Activated naive CD4-positive, alpha-beta T cell treated with anti-CD3 and anti-CD28 coated beads, Interleukin-2, amount 10 ng/mL, durations not matched to agents 7 days and 5 days (primary cell): ENCODE measurements around the gene CNTNAP3B.
"Not testable (repeated sequence)": the region's sequence is repeated elsewhere in the genome, so short reads cannot be mapped to it uniquely, and the experiment has no call there.

Experiments
- CTCF ChIA-PET: fragments of 350-600 bp; sonication (Branson Sonifier 250); formaldehyde crosslinking; loops from one replicate; lab custom pipeline; 2021; ENCODE audit warnings: antibody characterized with exemption; lab: Charles Lee
- DNase-seq: peaks from one replicate; pipeline ENCODE4 v3.0.0-alpha.2; 2020
- H3K27ac Mint-ChIP-seq: one replicate; pipeline ENCODE4 v1.8.0; 2021; ENCODE audit warnings: mild to moderate bottlenecking, moderate library complexity, mixed read lengths
- H3K27me3 Mint-ChIP-seq: one replicate; pipeline ENCODE4 v1.8.0; 2021; ENCODE audit warnings: mild to moderate bottlenecking, mixed read lengths
- H3K36me3 Mint-ChIP-seq: one replicate; pipeline ENCODE4 v1.8.0; 2021; ENCODE audit warnings: mixed read lengths
- H3K4me1 Mint-ChIP-seq: one replicate; pipeline ENCODE4 v1.8.0; 2021; ENCODE audit warnings: mixed read lengths
- H3K4me3 Mint-ChIP-seq: one replicate; pipeline ENCODE4 v1.8.0; 2021; ENCODE audit warnings: mild to moderate bottlenecking, moderate library complexity, mixed read lengths
- H3K9me3 Mint-ChIP-seq: one replicate; pipeline ENCODE4 v1.8.0; 2021; ENCODE audit warnings: mixed read lengths

CNTNAP3B gene

DNA sequence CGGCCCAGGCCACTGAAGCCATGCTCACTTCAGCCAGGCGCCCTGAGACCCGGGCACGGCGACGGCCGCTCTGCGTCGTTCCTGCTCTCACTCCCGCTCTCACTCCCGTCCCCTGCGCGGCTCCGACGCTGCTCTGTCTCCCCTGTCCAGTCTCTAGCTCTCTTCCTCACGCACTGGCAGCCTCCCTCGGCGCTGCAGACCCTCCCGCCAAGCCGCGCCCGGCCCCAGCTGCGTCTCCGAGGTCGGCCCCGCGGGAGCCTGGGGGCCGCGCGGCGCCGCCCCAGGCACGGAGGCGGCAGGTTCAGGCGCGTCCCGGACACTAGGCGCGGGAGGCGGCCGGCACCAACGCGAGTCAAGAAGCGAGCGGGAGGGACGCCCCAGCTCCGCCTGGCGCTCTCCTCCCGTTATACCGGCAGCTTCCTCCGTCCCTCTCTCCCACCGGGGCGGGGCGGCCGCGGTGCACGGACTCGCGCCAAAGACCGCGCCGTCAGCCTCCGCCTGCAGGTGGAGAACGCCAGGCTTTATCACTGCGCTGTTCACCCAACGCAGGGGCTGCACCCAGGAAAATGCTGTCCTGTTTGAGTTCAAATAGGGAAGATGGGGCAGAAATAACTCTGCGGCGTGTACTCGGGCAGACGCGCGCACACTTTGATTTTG lies at the start of gene CNTNAP3B:
CNTNAP3B (minus strand) TSS at position 354 of the 657 bp plus-strand sequence; CDS start at position 22, 332 bp downstream.
- H3K4me1 Mint-ChIP-seq, H3K27ac Mint-ChIP-seq, H3K36me3 Mint-ChIP-seq, DNase-seq, CTCF ChIA-PET, H3K27me3 Mint-ChIP-seq, H3K4me3 Mint-ChIP-seq, H3K9me3 Mint-ChIP-seq: not testable (repeated sequence)

DNA sequence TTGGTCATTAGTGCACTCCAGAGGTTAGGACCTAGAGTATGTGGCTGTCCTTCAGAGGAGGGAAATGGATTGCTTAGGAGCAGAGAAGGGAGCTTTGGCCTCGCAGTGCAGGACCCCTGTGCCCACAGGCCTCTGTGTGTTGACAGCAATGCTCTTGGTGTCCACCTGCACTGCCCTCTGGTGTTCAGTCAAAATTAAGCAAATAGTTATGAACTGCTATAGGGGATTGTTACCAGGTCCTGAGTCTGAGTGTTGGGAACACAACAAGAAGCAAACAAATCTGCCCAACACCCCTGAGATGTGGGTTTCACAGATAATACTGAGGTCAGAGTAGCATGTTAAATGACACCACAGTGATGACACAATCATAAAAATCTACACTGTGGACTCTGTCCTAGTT lies 31.1 kb upstream of the CNTNAP3B start:
- H3K36me3 Mint-ChIP-seq, H3K27me3 Mint-ChIP-seq, H3K4me1 Mint-ChIP-seq, H3K4me3 Mint-ChIP-seq, CTCF ChIA-PET, DNase-seq, H3K9me3 Mint-ChIP-seq, H3K27ac Mint-ChIP-seq: not testable (repeated sequence)

DNA sequence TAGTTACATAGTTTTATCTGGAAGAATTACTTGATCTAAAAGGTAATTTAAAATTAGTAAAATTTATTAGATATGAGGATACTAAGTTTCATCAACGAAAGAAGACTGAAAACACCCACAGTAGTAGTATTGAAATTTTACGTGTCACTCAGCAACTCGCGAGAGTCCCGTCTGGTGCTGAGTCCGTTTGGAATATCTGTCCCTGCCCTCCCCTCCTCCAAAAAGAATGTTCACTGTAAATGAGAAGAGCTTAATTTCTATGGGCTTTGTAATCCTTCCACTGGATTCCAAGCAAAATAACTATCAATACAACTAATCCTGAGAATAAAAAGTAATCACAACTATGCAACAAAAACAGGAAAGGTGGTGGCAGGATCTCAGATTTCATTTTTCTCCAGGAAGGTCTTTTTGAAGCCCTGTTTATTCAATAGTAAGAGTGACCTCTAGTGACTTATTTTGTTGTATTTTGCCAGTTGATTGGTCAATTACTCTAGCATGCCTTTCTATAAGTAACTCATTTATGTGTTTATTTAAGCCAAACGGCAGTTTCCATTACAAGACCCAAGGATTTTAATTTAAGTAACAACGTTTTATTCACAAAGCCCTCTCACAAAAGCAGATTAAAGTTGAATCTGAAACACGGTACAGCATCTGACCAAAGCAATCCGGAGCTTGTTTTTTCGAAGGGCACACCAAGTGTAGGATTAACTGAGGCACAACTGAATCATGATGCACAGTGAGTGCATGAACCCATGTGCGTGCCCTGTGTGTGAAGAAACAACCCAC lies 2.0 kb downstream of the CNTNAP3B start:
- CTCF ChIA-PET, H3K9me3 Mint-ChIP-seq, H3K4me1 Mint-ChIP-seq, H3K27ac Mint-ChIP-seq, H3K27me3 Mint-ChIP-seq, H3K36me3 Mint-ChIP-seq, H3K4me3 Mint-ChIP-seq, DNase-seq: not testable (repeated sequence)

DNA sequence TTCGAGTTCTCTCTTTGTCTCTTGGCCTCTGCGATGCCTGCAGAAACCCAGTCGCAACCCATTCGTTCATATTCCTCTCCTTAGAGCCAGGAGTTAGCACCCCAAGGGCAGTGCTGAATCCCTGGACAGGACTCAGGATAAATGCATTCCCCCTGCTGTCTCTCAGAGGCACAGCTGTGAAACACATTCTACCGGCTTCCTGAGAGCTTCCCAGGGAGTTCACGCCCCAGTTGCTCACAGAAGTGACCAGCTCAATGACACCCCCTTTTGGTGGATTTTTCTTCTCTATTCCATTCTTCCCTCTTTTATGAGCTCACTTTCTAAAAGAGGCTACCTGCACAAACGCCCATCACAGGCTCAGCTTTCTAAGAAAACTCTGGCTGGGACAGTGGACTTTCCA lies 8.2 kb downstream of the CNTNAP3B start:
- H3K36me3 Mint-ChIP-seq, DNase-seq, H3K27me3 Mint-ChIP-seq, CTCF ChIA-PET, H3K4me3 Mint-ChIP-seq, H3K9me3 Mint-ChIP-seq, H3K27ac Mint-ChIP-seq, H3K4me1 Mint-ChIP-seq: not testable (repeated sequence)

DNA sequence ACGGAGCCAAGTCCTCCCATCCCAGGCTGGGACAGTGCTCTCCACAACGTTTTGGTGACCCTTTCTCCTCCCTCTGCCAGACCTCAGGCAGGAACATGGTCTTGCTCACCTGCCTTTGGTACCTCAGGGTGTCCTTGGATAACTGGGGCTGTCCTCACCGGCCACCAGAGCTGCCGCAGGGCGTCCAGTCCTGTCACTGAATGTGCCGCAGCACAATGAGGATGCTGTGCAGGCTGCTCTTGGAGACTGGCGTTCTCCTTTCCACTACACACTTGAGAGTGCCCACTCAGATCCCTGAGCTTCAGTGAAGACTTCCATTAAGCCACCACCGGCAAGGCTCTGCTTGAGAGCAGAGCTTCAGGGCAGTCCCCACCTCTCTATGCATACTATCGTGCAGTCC lies 33.3 kb downstream of the CNTNAP3B start:
- H3K4me1 Mint-ChIP-seq, H3K4me3 Mint-ChIP-seq, DNase-seq, H3K36me3 Mint-ChIP-seq, H3K27ac Mint-ChIP-seq, H3K27me3 Mint-ChIP-seq, H3K9me3 Mint-ChIP-seq, CTCF ChIA-PET: not testable (repeated sequence)

DNA sequence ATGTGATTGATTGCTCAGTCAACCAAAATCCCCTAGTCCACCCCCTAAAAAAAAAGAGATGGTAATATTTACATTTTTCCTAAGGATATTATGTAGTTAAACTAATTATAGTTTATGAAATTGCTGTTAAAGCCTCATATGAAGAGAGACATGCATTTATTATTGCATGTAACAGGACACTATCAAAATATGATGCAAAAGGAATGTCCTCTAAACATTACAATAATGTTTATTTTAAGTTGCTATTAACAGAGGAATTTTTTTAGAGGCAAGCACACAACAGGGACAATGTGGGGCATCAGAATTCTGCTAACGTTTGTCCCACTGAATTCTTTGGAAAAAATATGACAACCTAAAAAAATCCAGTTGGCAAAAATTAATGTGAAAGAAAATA lies 44.7 kb downstream of the CNTNAP3B start:
- DNase-seq, H3K9me3 Mint-ChIP-seq, H3K4me1 Mint-ChIP-seq, CTCF ChIA-PET, H3K27me3 Mint-ChIP-seq, H3K36me3 Mint-ChIP-seq, H3K27ac Mint-ChIP-seq, H3K4me3 Mint-ChIP-seq: not testable (repeated sequence)

DNA sequence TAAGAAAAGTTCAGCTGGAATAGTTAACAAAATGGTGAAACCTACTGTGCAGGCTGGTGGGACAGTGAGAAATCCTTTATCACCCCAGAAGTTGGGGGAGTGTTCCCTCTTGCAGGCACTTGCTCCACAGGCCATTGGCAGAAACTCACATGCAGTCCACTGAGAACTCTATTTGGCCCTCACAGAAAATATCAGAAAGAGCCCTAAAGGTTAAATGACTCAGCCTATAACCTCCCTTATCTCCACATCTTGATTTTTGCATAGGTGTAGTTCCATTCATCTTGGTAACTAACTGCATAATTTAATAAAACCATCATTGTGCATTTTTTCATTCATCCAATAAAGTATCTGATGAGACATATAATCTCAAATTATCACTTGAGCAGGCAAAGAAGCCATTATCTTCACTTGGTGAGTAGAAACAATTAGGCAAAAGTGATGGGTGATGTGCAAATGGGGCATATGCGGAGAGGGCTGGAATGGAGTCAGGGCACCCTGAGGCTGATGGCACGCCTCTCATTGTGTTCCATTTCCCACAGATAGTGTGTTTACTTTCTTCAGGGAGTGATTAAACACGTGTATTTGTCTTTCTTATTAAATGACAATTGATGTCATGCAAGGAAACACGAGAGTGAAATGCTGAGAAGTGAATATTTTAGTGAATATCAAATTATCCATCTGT lies 45.2 kb downstream of the CNTNAP3B start:
- not testable (repeated sequence) for H3K9me3 Mint-ChIP-seq

DNA sequence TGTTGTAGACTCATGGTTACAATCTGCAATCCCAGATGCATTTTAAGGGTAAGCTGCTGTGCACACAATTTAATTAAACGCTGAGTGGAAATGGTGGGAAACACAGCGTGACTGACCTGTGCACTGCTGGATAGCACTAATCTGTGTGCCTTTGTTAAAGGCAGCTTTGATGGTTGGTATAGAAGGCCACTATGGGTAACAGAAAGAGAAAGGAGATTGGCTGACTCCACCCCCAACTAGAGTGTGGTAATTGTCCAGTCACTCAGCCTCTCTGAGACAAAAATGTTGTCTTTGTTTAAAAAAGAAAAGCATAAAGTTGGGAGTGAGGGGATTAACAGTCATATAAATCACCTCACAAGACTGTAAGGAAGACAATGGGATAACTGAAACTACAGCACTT lies 48.9 kb downstream of the CNTNAP3B start:
- CTCF ChIA-PET, H3K27ac Mint-ChIP-seq, H3K4me1 Mint-ChIP-seq, H3K9me3 Mint-ChIP-seq, H3K4me3 Mint-ChIP-seq, H3K36me3 Mint-ChIP-seq, H3K27me3 Mint-ChIP-seq, DNase-seq: not testable (repeated sequence)

More for the DNA sequence above, 45.2 kb downstream of the CNTNAP3B start:
- H3K4me1 Mint-ChIP-seq, CTCF ChIA-PET, H3K4me3 Mint-ChIP-seq, H3K36me3 Mint-ChIP-seq, H3K27ac Mint-ChIP-seq, DNase-seq, H3K27me3 Mint-ChIP-seq: not testable (repeated sequence)

DNA sequence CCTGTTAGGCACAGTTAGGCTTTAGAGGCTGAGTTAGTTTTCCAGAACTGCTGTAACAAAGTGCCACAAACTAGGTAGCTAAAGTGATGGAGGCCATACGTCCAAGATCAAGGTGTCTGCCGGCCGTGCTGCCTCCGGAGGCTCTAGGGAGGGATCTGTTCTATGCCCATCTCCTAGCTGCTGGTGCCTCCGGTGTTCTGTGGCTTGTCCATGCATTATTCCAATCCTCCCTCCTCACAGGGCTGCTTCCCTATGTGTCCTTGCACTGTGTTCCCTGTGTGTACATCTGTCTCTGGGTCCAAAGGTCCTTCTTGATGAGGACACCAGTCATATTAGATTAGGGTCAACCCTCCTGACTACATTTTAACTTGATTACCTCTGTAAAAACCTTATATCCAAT lies 54.4 kb downstream of the CNTNAP3B start:
- CTCF ChIA-PET, H3K9me3 Mint-ChIP-seq, H3K36me3 Mint-ChIP-seq: not testable (repeated sequence)

DNA sequence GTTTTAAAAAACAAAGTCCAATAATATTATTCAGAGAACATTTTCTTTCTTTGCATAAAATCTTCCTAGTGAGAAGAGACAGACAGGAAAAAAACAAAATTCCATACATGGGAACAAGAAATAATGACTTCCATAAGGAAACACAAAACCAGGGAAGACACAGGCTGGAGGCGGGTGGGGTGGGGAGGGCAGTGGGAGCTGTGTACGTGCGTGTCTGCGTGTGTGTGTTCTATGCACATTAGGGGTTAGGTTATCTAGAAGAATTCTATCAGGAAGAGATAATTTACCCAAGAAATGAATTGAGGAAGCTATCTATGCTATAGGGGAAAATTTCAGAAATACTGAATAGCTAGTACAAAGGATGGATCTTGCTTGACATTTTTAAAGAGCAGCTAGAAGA lies 58.2 kb downstream of the CNTNAP3B start:
- not testable (repeated sequence) for H3K4me1 Mint-ChIP-seq, DNase-seq

More for the DNA sequence above, 54.4 kb downstream of the CNTNAP3B start:
- not testable (repeated sequence) for DNase-seq, H3K4me3 Mint-ChIP-seq, H3K27ac Mint-ChIP-seq, H3K27me3 Mint-ChIP-seq, H3K4me1 Mint-ChIP-seq

DNA sequence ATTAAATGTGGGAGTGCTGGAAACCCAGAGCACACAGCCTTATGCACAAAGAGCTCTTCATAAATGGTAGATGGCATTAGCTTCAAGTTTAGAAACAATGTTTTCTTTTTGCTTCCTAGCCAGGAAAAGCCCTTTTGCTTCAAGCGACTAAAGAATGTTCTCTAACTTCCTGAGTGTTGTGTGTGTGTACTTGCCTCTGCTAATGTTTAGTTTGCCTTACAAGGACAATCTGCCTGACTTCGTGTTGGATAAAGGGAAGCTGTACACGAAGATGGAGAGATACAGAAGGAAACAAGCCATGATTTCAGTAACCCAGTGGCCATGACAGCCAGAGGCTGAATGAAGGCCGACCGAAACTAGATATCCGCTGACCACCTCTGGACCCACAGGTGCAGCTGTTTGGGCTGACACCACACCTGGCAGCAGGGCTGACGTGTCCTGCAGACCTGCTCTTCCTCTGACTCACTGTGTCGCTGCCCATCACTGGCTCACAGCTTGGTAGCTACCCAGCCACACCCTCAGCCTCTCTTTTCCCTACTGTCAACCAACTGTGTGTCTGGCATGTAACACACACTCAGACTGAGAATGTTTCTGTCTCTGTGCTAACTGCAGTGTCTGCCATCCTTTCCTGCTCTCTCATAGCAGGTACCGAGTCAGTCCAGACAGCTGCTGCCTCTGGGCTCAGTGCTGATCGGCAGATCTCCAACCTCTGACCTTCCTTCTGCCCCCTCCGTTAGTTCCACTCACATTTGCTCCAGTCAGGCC lies 59.0 kb downstream of the CNTNAP3B start:
- H3K9me3 Mint-ChIP-seq, H3K36me3 Mint-ChIP-seq, CTCF ChIA-PET, H3K4me1 Mint-ChIP-seq, H3K27ac Mint-ChIP-seq, H3K4me3 Mint-ChIP-seq, H3K27me3 Mint-ChIP-seq, DNase-seq: not testable (repeated sequence)

More for the DNA sequence above, 58.2 kb downstream of the CNTNAP3B start:
- H3K36me3 Mint-ChIP-seq, H3K4me3 Mint-ChIP-seq, H3K27ac Mint-ChIP-seq, CTCF ChIA-PET, H3K9me3 Mint-ChIP-seq, H3K27me3 Mint-ChIP-seq: not testable (repeated sequence)

DNA sequence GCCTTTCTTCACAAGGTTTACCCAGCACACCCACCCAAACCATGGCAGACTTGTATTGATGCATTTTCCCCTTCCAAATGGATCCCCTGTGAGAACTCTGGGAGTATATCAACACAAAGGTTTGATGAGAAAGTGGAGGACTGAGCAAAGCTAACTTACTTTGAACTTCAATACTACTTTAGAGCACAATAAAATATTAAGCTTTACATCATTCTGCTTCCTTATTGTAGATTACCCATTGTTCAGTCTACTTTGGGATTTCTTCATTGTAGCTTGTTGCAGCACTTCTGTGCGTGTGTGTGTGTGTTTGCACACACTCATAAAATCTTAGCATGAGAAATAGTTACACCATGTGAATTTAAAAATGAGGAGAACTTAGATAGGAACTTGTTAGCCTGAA lies 75.4 kb downstream of the CNTNAP3B start:
- CTCF ChIA-PET, DNase-seq, H3K9me3 Mint-ChIP-seq, H3K4me1 Mint-ChIP-seq, H3K36me3 Mint-ChIP-seq, H3K27ac Mint-ChIP-seq, H3K27me3 Mint-ChIP-seq, H3K4me3 Mint-ChIP-seq: not testable (repeated sequence)

DNA sequence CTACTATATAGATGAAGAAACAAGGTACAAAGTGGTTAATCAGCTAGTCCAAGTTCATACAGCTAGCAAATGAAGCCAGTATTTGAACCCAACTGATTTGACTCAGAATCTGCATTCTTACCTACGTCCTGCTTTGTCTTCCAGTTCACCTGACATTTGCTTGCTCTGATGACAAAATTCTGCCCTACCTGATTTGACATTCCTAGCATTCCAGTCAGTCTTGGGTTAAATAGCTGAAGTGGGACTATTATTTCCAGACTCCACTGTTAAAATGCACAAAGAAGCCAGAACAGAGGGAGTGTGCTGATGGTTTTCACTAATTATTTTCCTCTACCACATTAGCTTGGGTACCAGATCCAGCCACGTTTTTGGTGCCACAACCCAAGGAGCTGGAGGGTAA lies 78.5 kb downstream of the CNTNAP3B start:
- H3K4me3 Mint-ChIP-seq, H3K27me3 Mint-ChIP-seq, DNase-seq, H3K27ac Mint-ChIP-seq, H3K4me1 Mint-ChIP-seq, H3K36me3 Mint-ChIP-seq, CTCF ChIA-PET, H3K9me3 Mint-ChIP-seq: not testable (repeated sequence)

DNA sequence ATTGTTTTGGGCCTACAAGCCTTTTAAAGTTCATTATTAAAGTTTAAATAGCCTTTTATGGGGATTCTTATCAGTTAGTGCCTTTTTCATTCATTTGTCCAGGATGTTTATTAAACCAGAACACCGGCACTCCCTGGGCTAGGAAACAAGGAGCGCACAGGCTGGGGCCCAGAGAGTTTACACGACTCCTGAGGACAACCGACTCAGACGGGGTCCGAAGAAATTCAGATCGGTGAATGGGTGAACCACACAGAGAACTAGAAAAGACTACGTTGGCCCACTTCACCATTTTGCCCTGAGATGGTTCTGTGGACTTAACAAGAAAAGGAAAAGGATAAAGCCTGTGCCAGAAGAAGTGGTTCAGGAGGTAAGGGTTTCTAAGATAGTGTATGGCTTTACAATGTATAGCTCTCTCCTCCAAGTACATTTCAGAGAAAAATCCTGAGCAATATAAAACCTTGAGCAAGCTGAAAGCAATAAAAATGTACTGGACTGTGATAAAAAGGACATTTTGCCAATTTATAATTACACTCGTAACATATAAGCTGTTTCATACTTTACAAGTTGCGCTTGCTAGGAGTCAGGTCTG lies 84.7 kb downstream of the CNTNAP3B start:
- H3K27me3 Mint-ChIP-seq, H3K9me3 Mint-ChIP-seq, CTCF ChIA-PET, H3K36me3 Mint-ChIP-seq, H3K27ac Mint-ChIP-seq, H3K4me3 Mint-ChIP-seq, H3K4me1 Mint-ChIP-seq, DNase-seq: not testable (repeated sequence)
